HG03521 (cell line): ENCODE results near the gene RNU6-9.
A peak's percentile ranks its signal among the peaks of the same experiment; 100 is the strongest.
"Not testable (repeated sequence)": the region's sequence is repeated elsewhere in the genome, so short reads cannot be mapped to it uniquely, and the experiment has no call there.

Experiments used
- ATAC-seq: cut with Tn5 transposase; IDR thresholded peaks from one replicate; pipeline ENCODE4 v1.9.1; 2021; ENCODE audit warnings: mild to moderate bottlenecking, moderate library complexity; ENCODE audit not compliant: unreplicated experiment

RNU6-9 gene

DNA sequence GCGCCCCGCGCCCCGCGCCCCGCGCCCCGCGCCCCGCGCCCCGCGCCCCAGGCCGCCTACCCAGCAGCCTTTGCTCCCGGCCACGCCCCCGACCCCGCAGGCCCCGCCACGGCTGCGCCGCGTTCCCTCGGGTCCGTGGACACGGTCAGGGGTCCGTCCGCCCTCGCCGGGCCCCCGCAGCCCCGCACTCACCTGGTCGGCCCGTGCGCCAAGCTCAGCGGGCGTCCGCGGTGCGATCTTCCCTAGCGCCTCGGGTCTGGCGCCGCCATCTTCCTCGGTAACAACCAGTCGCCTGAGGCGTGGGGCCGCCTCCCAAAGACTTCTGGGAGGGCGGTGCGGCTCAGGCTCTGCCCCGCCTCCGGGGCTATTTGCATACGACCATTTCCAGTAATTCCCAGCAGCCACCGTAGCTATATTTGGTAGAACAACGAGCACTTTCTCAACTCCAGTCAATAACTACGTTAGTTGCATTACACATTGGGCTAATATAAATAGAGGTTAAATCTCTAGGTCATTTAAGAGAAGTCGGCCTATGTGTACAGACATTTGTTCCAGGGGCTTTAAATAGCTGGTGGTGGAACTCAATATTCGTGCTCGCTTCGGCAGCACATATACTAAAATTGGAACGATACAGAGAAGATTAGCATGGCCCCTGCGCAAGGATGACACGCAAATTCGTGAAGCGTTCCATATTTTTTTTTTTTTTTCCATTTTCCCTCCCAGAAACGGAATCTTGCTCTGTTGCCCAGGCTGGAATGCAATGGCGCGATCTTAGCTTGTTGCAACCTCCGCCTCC is at the start of gene RNU6-9, which contains the start of gene MED16:
TSS of gene RNU6-9 (plus strand) at position 591 of the 796 bp plus-strand sequence.
TSS of gene MED16 (minus strand) at position 294 of the 796 bp plus-strand sequence. CDS start 2,056 bp downstream, outside the sequence.
- peak; percentile 81 for ATAC-seq

DNA sequence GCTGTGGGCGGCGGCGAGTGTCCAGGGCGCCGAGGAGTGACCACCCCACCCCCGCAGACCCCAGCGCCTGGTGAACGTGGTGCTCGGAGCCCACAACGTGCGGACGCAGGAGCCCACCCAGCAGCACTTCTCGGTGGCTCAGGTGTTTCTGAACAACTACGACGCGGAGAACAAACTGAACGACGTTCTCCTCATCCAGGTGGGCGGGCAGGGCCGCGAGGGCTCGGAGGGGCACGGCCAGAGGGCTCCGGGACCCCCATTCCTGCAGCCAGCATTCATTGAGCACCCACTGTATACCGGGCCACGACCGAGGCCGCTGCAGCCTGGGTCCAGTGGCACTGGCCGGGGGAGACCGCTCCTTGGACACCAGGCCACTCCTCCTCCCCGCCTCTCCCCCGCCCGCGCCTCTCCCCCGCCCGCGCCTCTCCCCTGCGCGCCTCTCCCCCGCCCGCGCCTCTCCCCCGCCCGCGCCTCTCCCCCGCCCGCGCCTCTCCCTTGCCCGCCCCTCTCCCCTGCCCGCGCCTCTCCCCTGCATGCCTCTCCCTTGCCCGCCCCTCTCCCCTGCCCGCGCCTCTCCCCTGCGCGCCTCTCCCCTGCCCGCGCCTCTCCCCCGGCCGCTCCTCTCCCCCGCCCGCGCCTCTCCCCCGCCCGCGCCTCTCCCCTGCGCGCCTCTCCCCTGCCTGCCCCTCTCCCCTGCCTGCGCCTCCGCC is 49.3 kb upstream of the RNU6-9 start:
- ATAC-seq, result no peak

DNA sequence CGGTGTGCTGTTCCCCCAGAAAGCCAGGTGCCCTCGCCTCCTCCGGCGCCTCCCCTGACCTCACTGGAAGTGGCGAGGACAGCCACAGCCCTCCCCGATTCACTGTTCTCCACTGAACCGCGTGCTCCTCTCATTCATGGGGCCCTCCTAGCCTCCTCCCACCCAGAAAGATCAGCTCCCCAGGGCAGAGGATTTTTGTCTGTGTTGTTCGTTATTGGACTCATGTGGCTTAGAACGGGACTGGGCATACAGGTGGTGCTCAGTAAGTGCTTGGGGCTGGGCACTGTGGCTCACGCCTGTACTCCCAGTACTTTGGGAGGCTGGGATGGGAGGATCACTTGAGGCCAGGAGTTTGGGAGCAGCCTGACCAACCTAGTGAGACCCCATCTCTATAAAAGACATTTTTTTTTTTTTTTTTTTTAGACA is 48.7 kb upstream of the RNU6-9 start:
- ATAC-seq, result no peak

DNA sequence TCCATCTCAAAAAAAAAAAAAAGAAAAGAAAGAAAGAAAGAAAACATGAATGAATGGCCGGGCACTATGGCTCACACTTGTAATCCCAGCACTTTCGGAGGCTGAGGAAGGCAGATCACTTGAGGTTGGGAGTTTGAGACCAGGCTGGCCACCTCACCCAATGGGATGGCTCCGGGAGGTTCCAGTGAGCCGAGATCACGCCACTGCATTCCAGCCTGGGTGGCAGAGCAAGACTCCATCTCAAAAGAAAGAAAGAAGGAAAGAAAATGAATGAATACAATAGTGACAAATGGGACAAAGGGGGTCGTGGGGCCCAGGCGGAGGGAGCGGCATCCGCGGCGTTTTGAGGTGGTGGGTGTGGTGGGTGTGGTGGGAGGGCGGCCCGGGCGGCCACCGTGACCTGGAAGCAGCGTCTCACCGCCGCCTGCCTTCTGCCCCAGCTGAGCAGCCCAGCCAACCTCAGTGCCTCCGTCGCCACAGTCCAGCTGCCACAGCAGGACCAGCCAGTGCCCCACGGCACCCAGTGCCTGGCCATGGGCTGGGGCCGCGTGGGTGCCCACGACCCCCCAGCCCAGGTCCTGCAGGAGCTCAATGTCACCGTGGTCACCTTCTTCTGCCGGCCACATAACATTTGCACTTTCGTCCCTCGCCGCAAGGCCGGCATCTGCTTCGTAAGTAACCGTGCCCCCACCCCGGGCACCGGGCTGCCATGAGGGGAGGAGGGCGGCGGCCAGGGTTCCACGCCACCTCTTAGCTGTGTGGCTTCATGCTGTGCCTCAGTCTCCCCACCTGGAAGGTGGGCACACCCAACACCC is 47.4 kb upstream of the RNU6-9 start:
- ATAC-seq, result no peak

GRCh38 chr19:848386-848921 is 44.8 kb upstream of the RNU6-9 start:
- ATAC-seq, result no peak

- ATAC-seq, result not testable (repeated sequence)
Observed at GRCh38 chr19:849195-849594, 44.1 kb upstream of the RNU6-9 start.

GRCh38 chr19:850221-850978 is 42.9 kb upstream of the RNU6-9 start:
- no peak for ATAC-seq

DNA sequence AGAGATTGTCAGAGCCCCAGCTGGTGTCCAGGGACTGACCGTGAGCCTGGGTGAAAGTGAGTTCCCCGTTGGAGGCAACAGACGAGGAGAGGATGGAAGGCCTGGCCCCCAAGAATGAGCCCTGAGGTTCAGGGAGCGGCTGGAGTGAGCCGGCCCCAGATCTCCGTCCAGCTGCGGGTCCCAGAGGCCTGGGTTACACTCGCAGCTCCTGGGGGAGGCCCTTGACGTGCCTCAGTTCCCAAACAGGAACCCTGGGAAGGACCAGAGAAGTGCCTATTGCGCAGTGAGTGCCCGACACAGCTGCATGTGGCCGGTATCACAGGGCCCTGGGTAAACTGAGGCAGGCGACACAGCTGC is 42.3 kb upstream of the RNU6-9 start:
- no peak for ATAC-seq

GRCh38 chr19:852136-853013 is 40.9 kb upstream of the RNU6-9 start, which contains the start of gene ELANE:
ELANE (plus strand) TSS chr19:852303; CDS start chr19:852329, 26 bp downstream.
- ATAC-seq, result no peak

DNA sequence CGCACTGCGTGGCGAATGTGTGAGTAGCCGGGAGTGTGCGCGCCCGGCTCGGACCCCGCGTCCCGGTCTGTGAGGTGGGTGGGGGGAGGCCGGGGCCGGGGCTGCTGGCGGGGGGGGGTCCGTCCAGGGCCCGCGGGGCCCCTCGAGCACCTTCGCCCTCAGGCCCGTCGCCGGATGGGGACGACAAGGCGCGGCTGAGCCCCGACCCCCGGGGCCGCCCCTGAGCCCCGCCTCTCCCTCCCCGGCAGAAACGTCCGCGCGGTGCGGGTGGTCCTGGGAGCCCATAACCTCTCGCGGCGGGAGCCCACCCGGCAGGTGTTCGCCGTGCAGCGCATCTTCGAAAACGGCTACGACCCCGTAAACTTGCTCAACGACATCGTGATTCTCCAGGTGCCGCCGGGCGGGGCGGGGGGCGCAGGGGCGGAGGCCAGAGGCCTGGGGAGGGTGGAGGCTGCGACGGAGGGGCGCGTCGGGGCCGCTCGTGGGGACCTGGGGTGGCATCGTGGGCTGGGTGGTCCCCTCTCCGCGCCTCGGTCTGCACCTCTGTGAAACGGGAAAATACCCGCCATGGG is 40.2 kb upstream of the RNU6-9 start:
- no peak for ATAC-seq

GRCh38 chr19:853614-854220 is 39.6 kb upstream of the RNU6-9 start:
- ATAC-seq, result not testable (repeated sequence)

- no peak for ATAC-seq
Observed at GRCh38 chr19:854549-854948, 38.7 kb upstream of the RNU6-9 start.

DNA sequence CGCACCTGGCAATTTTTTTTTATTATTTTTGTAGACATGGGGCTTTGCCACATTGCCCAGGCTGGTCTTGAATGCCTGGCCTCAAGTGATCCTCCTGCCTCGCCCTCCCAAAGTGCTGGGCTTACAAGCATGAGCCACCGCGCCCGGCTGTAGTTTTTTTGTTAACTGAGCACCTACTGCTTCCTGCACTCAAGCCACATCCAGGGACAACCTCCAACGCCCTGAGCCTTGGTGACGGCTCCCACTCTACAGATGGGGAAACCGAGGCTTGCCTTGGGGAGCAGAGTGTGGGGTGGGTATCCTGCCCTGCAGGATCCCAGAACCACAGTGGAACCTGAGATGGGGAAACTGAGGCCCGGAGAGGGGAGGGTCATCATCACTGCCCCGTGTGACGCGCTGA is 38.1 kb upstream of the RNU6-9 start:
- no peak for ATAC-seq

DNA sequence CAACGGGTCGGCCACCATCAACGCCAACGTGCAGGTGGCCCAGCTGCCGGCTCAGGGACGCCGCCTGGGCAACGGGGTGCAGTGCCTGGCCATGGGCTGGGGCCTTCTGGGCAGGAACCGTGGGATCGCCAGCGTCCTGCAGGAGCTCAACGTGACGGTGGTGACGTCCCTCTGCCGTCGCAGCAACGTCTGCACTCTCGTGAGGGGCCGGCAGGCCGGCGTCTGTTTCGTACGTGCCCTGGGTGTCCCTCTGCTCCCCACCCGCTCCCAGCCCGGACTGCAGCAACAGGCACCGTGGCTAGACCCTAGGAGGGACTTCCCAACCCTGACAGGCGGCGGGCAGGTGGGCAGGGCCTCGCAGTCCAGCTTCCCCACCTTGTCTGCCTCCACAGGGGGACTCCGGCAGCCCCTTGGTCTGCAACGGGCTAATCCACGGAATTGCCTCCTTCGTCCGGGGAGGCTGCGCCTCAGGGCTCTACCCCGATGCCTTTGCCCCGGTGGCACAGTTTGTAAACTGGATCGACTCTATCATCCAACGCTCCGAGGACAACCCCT is 37.6 kb upstream of the RNU6-9 start:
- ATAC-seq, result no peak

GRCh38 chr19:858284-858683 is 35.0 kb upstream of the RNU6-9 start:
- no peak for ATAC-seq

GRCh38 chr19:858868-859843 is 34.1 kb upstream of the RNU6-9 start, which contains the start of gene CFD:
CFD (plus strand) TSS chr19:859664; CDS start chr19:859690, 26 bp downstream.
- ATAC-seq, result no peak
